ENCODE measurements around the gene PHLDB3. TPM values are rescaled to one million over a fixed set of nuclear protein-coding genes. Genes with fewer than 3 reads are reported as not detected.

The PHLDB3 gene
- polyA plus RNA-seq, 1 experiment: 4.2 TPM

DNA sequence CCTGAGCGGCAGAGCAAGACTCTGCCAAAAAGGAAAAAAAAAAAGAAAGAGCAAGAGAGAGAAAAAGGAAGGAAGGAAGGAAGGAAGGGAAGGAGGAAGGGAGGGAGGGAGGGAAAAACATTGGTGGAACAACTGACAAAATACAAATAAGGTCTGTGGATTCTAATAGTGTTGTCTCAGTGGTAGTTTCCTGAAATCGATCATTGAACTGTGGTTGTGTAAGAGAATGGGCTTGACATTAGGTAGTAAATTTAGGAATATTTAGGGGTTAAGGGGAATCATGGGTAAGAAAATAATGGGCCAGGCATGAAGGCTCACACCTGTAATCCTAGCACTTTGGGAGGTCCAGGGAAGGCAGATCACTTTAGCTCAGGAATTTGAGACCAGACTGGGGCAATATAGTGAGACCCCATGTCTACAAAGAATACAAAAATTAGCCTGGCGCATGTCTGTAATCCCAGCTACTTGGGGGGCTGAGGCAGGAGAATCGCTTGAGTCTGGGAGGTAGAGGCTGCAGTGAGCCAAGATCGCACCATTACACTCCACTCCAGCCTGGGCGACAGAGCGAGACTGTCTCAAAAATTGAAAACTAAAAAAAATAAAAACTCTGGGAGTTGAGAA is 14.5 kb downstream of the PHLDB3 start:
- H3K9me3 ChIP-seq (ENCODE audit: control insufficient read depth, insufficient read depth, low read length): no peaks in the 10 kb centered on the region; the same call in 1 of the 2 replicates
- POLR2A ChIA-PET: no interaction called here
- no peaks in the 10 kb centered on the region for H3K27me3 ChIP-seq (ENCODE audit: control insufficient read depth, insufficient read depth, low read length)
- no peak overlapping the region for H3K27ac ChIP-seq (ENCODE audit: low read depth, low read length)
- no peak overlapping the region for H3K4me3 ChIP-seq (ENCODE audit: low read depth, low read length)
- DNase-seq (ENCODE audit: low read depth, low spot score): no peak
- CTCF ChIA-PET: no interaction called here
- TF ChIP-seq, protein P1, sequence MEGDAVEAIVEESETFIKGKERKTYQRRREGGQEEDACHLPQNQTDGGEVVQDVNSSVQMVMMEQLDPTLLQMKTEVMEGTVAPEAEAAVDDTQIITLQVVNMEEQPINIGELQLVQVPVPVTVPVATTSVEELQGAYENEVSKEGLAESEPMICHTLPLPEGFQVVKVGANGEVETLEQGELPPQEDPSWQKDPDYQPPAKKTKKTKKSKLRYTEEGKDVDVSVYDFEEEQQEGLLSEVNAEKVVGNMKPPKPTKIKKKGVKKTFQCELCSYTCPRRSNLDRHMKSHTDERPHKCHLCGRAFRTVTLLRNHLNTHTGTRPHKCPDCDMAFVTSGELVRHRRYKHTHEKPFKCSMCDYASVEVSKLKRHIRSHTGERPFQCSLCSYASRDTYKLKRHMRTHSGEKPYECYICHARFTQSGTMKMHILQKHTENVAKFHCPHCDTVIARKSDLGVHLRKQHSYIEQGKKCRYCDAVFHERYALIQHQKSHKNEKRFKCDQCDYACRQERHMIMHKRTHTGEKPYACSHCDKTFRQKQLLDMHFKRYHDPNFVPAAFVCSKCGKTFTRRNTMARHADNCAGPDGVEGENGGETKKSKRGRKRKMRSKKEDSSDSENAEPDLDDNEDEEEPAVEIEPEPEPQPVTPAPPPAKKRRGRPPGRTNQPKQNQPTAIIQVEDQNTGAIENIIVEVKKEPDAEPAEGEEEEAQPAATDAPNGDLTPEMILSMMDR (IDR thresholded peaks at IDR 0.05; ENCODE audit: low read depth, low read length): no peak

DNA sequence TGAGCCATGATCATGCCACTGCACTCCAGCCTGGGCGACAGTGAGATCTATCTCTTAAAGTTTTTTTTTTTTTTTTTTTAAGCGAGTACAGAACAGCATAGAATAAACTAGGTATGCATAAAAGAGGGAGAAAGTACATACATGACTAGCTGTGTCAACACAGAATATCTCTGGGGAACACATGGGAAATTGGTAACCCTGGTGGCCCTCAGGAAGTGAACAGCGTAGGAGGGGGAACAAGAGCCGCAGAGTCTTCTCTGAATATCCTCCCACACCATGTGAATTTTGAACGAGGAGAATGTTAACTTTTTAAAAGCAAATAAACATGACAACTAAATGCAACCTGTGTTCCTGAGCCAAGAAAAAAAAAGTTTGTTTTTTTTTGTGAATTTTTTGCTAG is 15.2 kb downstream of the PHLDB3 start:
- DNase-seq (ENCODE audit: low read depth, low spot score): no peak
- H3K4me3 ChIP-seq (ENCODE audit: low read depth, low read length): no peak overlapping the region
- no peak overlapping the region for H3K27ac ChIP-seq (ENCODE audit: low read depth, low read length)
- TF ChIP-seq, protein P1 (IDR thresholded peaks at IDR 0.05; ENCODE audit: low read depth, low read length): no peak
- CTCF ChIA-PET: no interaction called here
- H3K9me3 ChIP-seq (ENCODE audit: control insufficient read depth, insufficient read depth, low read length): no peaks in the 10 kb centered on the region; the same call in 1 of the 2 replicates
- POLR2A ChIA-PET: no interaction called here
- no peaks in the 10 kb centered on the region for H3K27me3 ChIP-seq (ENCODE audit: control insufficient read depth, insufficient read depth, low read length)

DNA sequence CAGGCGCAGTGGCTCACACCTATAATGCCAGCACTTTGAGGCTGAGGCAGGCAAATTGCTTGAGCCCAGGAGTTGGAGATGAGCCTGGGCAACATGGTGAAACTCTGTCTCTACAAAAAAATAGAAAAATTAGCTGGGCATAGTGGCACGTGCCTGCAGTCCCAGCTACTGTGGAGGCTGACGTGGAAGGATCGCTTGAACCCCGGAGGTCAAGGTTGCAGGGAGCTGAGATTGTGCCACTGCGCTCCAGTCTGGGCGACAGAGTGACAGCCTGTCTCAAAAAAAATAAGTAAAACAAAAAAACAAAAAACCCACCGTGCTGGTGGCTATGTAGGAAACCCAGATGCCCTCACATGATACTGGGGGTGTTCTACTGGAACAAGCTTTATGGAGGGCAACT is 16.4 kb downstream of the PHLDB3 start:
- Histone ChIP-seq H3K4me3 (ENCODE audit: low read depth, low read length) (no peak overlapping the region), H3K27ac (ENCODE audit: low read depth, low read length) (no peak overlapping the region), H3K27me3 (ENCODE audit: control insufficient read depth, insufficient read depth, low read length) (no peaks in the 10 kb centered on the region), H3K9me3 (ENCODE audit: control insufficient read depth, insufficient read depth, low read length) (no peaks in the 10 kb centered on the region; the same call in 1 of the 2 replicates)
- ChIA-PET CTCF (interaction anchor here (0.9 kb wide), 1 partner anchor 31 kb away, joined by 3 read pairs; no protein-coding TSS in a partner anchor), POLR2A (interaction anchor here (0.7 kb wide), 1 partner anchor 16 kb away, joined by 3 read pairs; no protein-coding TSS in a partner anchor)
- TF ChIP-seq, protein P1 (IDR thresholded peaks at IDR 0.05; ENCODE audit: low read depth, low read length): no peak
- DNase-seq (ENCODE audit: low read depth, low spot score): no peak

DNA sequence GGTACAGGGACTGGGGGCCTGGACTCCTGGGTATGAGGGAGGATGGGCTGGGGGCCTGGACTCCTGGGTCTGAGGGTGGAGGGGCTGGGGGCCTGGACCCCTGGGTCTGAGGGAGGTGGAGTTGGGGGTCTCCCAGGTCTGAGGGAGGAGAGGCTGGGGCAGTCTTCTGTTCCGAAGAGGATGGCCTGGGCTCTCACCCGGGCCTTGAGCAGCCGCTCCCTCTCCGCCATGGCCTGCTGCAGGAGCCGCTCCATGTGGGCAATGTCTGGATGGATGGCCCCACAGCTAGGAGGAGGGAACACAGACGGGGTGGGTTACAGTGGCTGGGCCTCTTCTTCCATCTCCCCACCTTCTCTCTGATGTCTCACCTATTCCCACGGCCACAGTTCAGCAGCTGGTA is 18.1 kb downstream of the PHLDB3 start:
- Histone ChIP-seq H3K27me3 (ENCODE audit: control insufficient read depth, insufficient read depth, low read length) (no peaks in the 10 kb centered on the region), H3K27ac (ENCODE audit: low read depth, low read length) (no peak overlapping the region), H3K9me3 (ENCODE audit: control insufficient read depth, insufficient read depth, low read length) (no peaks in the 10 kb centered on the region; the same call in 1 of the 2 replicates), H3K4me3 (ENCODE audit: low read depth, low read length) (no peak overlapping the region)
- ChIA-PET POLR2A (interaction anchor here (0.6 kb wide), 1 partner anchor 9 kb away, joined by 4 read pairs; no protein-coding TSS in a partner anchor), CTCF (no interaction called here)
- TF ChIP-seq, protein P1 (IDR thresholded peaks at IDR 0.05; ENCODE audit: low read depth, low read length): no peak
- DNase-seq (ENCODE audit: low read depth, low spot score): no peak

DNA sequence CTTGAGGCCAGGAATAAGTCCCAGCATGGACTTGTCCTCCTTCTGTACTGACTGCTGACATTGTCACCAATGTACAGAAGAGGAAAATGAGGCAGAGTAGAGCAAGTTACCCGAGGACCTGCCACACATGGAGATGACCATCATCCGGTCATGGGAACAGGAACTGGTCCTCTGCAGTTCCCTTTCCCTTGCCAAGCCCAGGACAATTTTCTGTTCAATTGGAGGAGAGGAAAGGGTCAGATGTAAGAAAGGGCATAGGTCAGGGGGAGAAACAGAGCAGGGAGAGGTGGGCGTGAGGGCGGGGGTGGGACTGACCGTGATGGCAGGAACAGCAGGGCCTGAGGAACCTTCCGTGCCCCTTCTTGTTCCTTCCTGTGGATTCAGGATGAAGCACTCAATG is 18.6 kb downstream of the PHLDB3 start:
- H3K9me3 ChIP-seq (ENCODE audit: control insufficient read depth, insufficient read depth, low read length): no peaks in the 10 kb centered on the region; the same call in 1 of the 2 replicates
- ChIA-PET CTCF (no interaction called here), POLR2A (interaction anchor here (0.6 kb wide), 1 partner anchor 8 kb away, joined by 4 read pairs; no protein-coding TSS in a partner anchor)
- H3K4me3 ChIP-seq (ENCODE audit: low read depth, low read length): no peak overlapping the region
- H3K27me3 ChIP-seq (ENCODE audit: control insufficient read depth, insufficient read depth, low read length): no peaks in the 10 kb centered on the region
- TF ChIP-seq, protein P1 (IDR thresholded peaks at IDR 0.05; ENCODE audit: low read depth, low read length): no peak
- no peak overlapping the region for H3K27ac ChIP-seq (ENCODE audit: low read depth, low read length)
- DNase-seq (ENCODE audit: low read depth, low spot score): no peak
